ENCODE measurements around the gene PTPRM.

Gene PTPRM

DNA sequence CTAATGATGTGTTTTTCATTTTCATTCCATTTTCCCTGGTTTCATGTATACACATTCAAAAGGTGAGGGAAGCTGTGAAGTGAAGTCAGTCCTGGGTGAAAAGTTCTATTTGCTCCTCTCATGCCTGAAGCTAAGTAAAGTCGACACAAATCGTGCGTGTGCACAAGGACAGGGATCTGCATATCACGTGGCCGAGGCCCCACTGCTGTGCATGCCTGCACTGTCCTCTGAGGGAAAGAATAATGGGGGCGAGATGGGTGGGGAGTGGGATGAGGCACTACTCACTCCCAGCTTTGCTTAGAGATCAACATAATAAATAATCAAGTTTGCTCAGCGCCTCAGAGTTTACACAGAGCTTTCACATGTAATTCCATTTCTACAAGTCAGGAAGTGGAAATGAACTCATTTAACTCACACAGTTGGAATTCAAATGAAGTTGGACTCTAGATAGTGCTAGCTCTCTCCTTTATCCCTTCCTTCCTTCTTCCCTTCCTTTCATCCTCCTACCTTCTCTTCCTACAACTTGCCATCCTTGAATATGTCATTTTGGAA, 5.1 kb upstream of the PTPRM start:
- no peak overlapping the region for H3K4me3 Mint-ChIP-seq
- H3K9me3 Mint-ChIP-seq: no peaks in the 10 kb centered on the region
- H3K27me3 Mint-ChIP-seq (ENCODE audit: low read depth, poor library complexity): peaks cover 16% of the 10 kb centered on the region
- no peaks in the 10 kb centered on the region for H3K36me3 Mint-ChIP-seq (ENCODE audit: low read depth)
- no peak for DNase-seq
- H3K27ac Mint-ChIP-seq: no peak overlapping the region
- H3K4me1 Mint-ChIP-seq: peaks cover 37% of the 10 kb centered on the region
- TF ChIP-seq, protein P1, sequence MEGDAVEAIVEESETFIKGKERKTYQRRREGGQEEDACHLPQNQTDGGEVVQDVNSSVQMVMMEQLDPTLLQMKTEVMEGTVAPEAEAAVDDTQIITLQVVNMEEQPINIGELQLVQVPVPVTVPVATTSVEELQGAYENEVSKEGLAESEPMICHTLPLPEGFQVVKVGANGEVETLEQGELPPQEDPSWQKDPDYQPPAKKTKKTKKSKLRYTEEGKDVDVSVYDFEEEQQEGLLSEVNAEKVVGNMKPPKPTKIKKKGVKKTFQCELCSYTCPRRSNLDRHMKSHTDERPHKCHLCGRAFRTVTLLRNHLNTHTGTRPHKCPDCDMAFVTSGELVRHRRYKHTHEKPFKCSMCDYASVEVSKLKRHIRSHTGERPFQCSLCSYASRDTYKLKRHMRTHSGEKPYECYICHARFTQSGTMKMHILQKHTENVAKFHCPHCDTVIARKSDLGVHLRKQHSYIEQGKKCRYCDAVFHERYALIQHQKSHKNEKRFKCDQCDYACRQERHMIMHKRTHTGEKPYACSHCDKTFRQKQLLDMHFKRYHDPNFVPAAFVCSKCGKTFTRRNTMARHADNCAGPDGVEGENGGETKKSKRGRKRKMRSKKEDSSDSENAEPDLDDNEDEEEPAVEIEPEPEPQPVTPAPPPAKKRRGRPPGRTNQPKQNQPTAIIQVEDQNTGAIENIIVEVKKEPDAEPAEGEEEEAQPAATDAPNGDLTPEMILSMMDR (IDR thresholded peaks at IDR 0.05): no peak

DNA sequence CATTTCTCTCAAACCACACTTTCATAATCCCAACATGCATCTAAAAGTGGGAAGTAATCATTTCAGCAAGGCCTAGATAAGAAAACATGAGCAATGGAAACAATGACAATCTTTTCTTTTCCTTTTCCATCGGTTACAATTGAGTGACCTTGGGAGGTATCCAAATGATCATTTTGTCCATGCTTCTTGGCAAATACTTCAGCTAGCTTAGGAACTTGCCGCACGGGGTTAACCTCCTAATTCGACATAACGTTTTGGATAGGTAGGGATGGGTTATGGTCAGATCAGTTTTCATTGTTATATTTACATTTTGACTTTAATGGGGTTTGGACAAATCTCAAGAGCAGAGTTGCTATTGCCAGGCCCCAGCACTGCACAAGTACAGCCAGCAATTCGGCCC, 4.6 kb upstream of the PTPRM start:
- DNase-seq: no peak
- H3K27me3 Mint-ChIP-seq (ENCODE audit: low read depth, poor library complexity): peaks cover 16% of the 10 kb centered on the region
- H3K27ac Mint-ChIP-seq: no peak overlapping the region
- TF ChIP-seq, protein P1 (IDR thresholded peaks at IDR 0.05): no peak
- peaks cover 37% of the 10 kb centered on the region for H3K4me1 Mint-ChIP-seq
- H3K4me3 Mint-ChIP-seq: no peak overlapping the region
- H3K36me3 Mint-ChIP-seq (ENCODE audit: low read depth): no peaks in the 10 kb centered on the region
- no peaks in the 10 kb centered on the region for H3K9me3 Mint-ChIP-seq

DNA sequence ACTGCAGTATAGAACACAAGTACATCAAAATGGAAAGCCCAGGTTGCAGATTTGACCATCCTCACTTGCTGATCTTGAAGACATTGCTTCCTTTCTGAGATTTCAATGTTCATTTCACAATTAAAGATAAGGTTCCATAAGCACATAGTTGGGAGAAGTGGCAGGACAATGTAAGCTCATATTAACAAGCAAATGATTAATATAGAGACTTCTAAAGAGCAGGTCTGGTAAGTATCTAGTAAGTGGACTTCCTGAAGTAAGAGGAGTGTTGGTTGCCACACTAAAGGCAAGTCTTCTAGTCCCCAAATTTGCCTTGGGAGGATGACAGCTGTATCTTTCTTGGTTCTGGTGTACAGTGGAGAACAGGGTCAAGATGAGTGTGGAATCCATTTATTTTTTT, 1.4 kb upstream of the PTPRM start:
- TF ChIP-seq, protein P1 (IDR thresholded peaks at IDR 0.05): no peak
- Mint-ChIP-seq H3K4me3 (peak overlapping the region; percentile 89), H3K4me1 (peaks cover 42% of the 10 kb centered on the region), H3K27ac (no peak overlapping the region), H3K36me3 (ENCODE audit: low read depth) (peaks cover 14% of the 10 kb centered on the region), H3K27me3 (ENCODE audit: low read depth, poor library complexity) (peaks cover 16% of the 10 kb centered on the region), H3K9me3 (peaks cover 10% of the 10 kb centered on the region)
- DNase-seq: no peak

DNA sequence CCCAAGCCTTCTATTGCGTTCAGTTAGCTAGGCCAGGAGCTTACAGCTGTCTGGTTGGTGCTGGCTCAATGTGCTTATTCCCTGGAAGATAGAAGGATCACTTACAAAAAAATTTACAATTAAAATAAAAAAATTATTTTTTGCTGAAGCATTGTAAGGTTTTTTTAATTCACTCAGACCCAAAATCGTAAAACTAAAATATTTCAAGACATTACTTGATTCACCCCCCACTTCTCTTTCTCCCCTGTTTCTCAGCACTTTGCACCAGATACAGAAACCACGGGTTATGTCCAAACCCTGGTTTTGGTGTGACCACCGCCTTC, 911 bp upstream of the PTPRM start:
- H3K27ac Mint-ChIP-seq: no peak overlapping the region
- peaks cover 16% of the 10 kb centered on the region for H3K27me3 Mint-ChIP-seq (ENCODE audit: low read depth, poor library complexity)
- peak overlapping the region; percentile 89 for H3K4me3 Mint-ChIP-seq
- TF ChIP-seq, protein P1 (IDR thresholded peaks at IDR 0.05): no peak
- DNase-seq: no peak
- peaks cover 14% of the 10 kb centered on the region for H3K36me3 Mint-ChIP-seq (ENCODE audit: low read depth)
- peaks cover 42% of the 10 kb centered on the region for H3K4me1 Mint-ChIP-seq
- peaks cover 14% of the 10 kb centered on the region for H3K9me3 Mint-ChIP-seq

DNA sequence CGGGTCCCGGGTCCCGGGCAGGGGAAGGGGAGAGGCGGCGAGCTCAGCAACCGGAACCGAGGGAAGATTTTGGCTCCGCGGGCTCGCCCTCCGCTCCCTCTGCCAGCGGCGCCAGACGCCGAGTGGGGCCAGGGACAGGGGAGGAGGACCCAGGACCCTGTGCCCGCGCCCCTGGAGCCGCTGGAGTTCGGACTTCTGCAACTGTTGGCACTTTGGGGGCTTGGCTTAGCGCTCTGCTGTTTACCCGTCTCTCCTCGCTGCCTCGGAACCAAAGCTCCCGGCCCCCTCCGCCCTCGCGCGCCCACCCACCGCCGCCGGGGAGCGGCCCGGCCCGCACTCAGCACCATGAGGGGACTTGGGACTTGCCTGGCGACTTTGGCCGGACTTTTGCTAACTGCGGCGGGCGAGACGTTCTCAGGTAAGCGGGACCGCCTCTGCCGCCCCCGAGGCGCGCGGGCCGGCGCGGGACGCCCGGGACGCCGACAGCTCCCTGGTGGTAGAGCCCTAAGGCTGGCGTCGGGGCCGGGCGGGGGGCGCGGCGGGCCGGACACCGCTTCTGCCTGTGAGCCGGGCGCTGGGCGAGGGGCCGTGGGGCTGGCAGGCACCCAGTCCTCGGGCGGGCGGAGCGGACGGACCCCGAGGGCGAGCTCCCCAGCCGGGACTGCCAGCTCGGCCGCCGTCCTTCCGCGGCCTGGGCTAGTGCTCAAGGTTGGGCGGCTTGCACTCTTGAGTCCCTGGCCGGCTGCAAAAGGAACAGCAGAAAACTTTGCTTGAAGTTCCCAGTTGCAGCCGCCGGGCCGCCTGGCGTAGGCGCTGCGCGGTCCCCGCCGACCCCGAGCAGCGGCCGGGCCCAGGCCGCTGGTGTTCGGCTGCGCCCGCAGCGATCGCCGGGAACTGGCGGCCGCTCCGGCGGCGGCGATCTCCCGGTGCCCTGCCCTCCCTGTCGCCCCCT, 634 bp downstream of the PTPRM start:
- H3K27ac Mint-ChIP-seq: no peak overlapping the region
- TF ChIP-seq, protein P1 (IDR thresholded peaks at IDR 0.05): no peak
- peak overlapping the region; percentile 75 for H3K4me3 Mint-ChIP-seq
- peak; percentile 59 for DNase-seq
- peaks cover 16% of the 10 kb centered on the region for H3K27me3 Mint-ChIP-seq (ENCODE audit: low read depth, poor library complexity)
- H3K4me1 Mint-ChIP-seq: peaks cover 35% of the 10 kb centered on the region
- peaks cover 14% of the 10 kb centered on the region for H3K36me3 Mint-ChIP-seq (ENCODE audit: low read depth)
- H3K9me3 Mint-ChIP-seq: peaks cover 14% of the 10 kb centered on the region
